Right cardiac atrium (tissue), 5 donors: Measurements from ENCODE around the gene CRPPA. TPM values are rescaled to one million over a fixed set of nuclear protein-coding genes. Genes with fewer than 3 reads are reported as not detected.

Experiments
- ATAC-seq, 2 donors: fragments of 200-7000 bp; cut with Tn5 transposase; one replicate each; pipeline versions ENCODE4 v1.8.0 to v1.9.1; 2020; ENCODE audit warnings: moderate library complexity in 2 of 2, mild to moderate bottlenecking in 1 of 2
- DNase-seq, 3 donors: peaks; one replicate each; pipeline ENCODE4 v3.0.0-alpha.2; 2020
- H3K27ac ChIP-seq: one replicate; pipeline ENCODE4 v1.5.1; 2013; ENCODE audit warnings: mild to moderate bottlenecking, low read length, control low read depth, moderate library complexity
- H3K27me3 ChIP-seq: one replicate; pipeline ENCODE4 v1.6.1; 2013; ENCODE audit not compliant: control insufficient read depth, insufficient read depth
- H3K4me1 ChIP-seq: one replicate; pipeline ENCODE4 v1.6.1; 2013; ENCODE audit warnings: low read length; ENCODE audit not compliant: control insufficient read depth, insufficient read depth
- H3K4me3 ChIP-seq: one replicate; pipeline ENCODE4 v1.5.1; 2013; ENCODE audit warnings: low read length, control low read depth
- H3K9me3 ChIP-seq: one replicate; pipeline ENCODE4 v1.6.1; 2013; ENCODE audit warnings: low read length; ENCODE audit not compliant: control insufficient read depth
- WGBS: extraction: QIAGEN DNeasy Blood & Tissue Kit; methylation state at CpG from one replicate; pipeline ENCODE4 v1.1.7; 2013; 5-methylcytosine and 5-hydroxymethylcytosine counted together
- intact Hi-C, 4 donors: fragments of 100-400 bp; cut with DNase I; formaldehyde crosslinking; loops; one replicate each; pipeline versions ENCODE4 v1.11.0 to v1.14.0; 2022 to 2023
- polyA plus RNA-seq: library from polyadenylated mRNA; stranded (reverse); fragments of 200-250 nt; gene quantifications from one replicate; pipeline ENCODE4 v1.2.3, GENCODE V29; 2013
- total RNA-seq, 4 donors: library from RNA; stranded (reverse); fragmentation: NEBNext Ultra II Directional; extraction: Animal tissue kit (Norgen Biotek cat#: 25700); gene quantifications; one replicate each; pipeline ENCODE4 v1.2.1, GENCODE V29; 2021
- donor health status: healthy with polysubstance abuse.
- donor health status: DM: no; HTN: yes; CAD: no.
- donor health status: DM: no; HTN: no; CAD: no.
- donor health status: DM: no; HTN: yes; CAD: no; lungs with severe emphysema.
- donor health status: DM: yes; HTN: yes; CAD: no.

CRPPA gene
- total and polyA plus RNA-seq, 5 donors: 2.3 to 13.6 (median 10.1) TPM

DNA sequence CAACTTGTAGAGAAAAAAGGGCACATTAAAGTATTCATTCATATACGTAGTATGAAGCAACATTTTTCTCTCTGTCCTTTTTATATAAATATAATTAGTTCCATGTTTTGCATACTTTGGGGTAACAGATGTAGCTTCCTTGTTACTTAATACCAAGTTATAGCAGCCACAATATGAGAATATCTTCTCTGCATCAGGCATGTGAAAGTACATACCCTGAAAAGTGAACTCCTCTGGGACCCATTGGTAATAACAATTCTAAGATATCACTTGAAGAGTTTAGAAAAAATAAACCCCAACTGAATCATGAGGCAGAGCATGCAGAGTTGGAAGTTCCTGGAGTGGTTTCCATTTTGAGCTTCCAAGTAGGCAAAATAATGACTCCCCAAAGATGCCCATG lies 2.4 kb upstream of the CRPPA start:
- no peaks in the 10 kb centered on the region for H3K27me3 ChIP-seq
- no peak overlapping the region for H3K27ac ChIP-seq
- no peak overlapping the region for H3K4me3 ChIP-seq
- peaks cover 5% of the 10 kb centered on the region for H3K4me1 ChIP-seq
- DNase-seq: no peak
- intact Hi-C loops: no loop called here
- no peaks in the 10 kb centered on the region for H3K9me3 ChIP-seq
- ATAC-seq: no peak
- WGBS: 49% methylated on average over 1 of the region's 1 CpG

DNA sequence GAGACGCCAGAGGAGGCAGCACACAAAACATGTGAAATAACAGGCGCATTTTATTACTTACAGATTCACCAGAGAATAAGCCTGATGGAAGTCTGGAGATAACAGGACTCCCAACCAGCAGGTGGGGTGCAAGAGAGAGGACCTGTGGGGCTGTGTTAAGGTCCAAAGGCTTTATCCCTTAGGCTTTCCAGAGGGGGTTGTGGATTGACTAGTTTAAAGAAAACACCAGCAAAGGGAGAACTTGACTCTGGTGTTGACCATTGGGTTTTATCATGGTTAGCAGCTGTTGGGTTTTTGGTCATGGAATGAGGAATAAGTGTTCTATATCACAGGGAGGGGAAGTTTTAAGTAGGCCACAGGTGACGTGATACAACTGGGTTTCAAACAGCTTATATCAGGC lies 1.6 kb upstream of the CRPPA start:
- Histone ChIP-seq H3K9me3 (no peaks in the 10 kb centered on the region), H3K4me1 (peaks cover 5% of the 10 kb centered on the region), H3K4me3 (no peak overlapping the region), H3K27ac (no peak overlapping the region), H3K27me3 (no peaks in the 10 kb centered on the region)
- no peak for DNase-seq
- no peak for ATAC-seq
- intact Hi-C loops: no loop called here
- 97% methylated on average over 3 of the region's 3 CpGs for WGBS

DNA sequence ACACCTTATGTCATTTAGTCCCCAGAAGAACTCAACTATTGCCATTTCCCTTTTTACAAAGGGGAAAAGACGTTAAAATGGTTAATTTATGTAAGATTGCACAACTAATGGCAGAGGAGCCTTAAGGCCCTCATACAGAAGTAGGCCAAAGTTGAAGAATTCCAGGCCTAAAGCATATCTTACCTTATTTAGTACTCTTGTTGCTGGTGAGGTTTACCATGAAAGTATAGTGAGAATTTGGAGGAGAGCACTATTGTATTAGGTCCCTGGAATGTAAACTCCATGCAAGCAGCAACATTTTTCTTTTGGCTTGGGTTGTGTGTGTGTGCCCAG lies 731 bp upstream of the CRPPA start:
- intact Hi-C loops: no loop called here
- WGBS: 61% methylated on average over 1 of the region's 1 CpG
- peak overlapping the region; percentile 94 for H3K27ac ChIP-seq
- peaks cover 5% of the 10 kb centered on the region for H3K4me1 ChIP-seq
- no peak overlapping the region for H3K4me3 ChIP-seq
- DNase-seq (no peak), ATAC-seq (no peak)
- H3K27me3 ChIP-seq: no peaks in the 10 kb centered on the region
- no peaks in the 10 kb centered on the region for H3K9me3 ChIP-seq

DNA sequence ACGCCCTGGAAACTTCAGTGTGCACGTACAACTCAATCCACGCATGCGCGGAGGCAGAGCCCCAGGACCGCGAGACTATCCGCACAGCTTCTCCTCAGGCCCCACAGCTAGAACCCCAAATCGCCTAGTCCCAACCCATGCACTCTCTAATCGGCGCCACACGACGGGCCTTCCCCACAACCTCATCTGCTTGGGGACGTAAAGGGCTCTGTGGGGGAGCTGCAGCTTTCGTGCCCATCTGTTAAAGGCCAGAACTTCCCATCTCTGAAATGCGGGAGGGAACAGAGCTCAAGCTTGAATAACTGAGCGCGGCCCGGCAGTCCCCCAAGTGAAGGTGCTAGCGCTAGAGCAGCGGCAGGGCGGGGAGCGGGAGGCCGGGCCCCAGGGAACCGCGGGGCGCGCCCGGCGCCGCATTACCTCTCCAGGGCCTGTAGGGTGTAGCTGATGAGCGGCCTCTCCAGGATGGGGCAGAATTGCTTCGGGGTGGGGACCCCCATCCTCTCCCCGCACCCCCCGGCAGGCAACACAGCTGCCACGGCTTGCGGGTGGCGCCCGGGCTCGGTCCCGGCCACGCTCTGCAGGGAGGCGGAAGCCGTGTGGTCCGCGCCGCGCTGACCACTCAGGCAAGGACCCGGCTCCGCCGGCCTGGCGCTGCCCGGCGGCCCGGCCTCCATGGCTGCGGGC lies 547 bp downstream of the CRPPA start:
- H3K4me1 ChIP-seq: peaks cover 5% of the 10 kb centered on the region
- peak; percentile 89 to 95 (median 95) for DNase-seq
- WGBS: under 1% methylated on average over 56 of the region's 56 CpGs
- H3K27me3 ChIP-seq: no peaks in the 10 kb centered on the region
- peak overlapping the region; percentile 65 for H3K4me3 ChIP-seq
- ATAC-seq: peak; percentile 96 to 97
- peak overlapping the region; percentile 94 for H3K27ac ChIP-seq
- no peaks in the 10 kb centered on the region for H3K9me3 ChIP-seq
- intact Hi-C loops: no loop called here

DNA sequence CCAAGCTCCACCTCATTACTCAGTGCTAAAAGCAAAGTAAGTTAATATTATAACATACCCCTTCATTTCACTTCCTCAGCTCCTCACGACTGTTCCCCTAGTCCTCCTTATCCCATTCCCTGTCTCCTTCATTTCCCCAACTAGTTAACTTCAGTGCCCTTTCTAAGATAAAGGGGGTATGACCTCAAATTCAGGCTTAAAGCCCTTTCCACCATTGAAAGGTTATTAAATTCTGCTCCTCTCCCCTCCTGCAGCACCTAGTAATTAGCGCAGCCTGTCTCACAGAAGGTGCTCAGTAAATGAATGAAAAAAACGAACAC lies 1.0 kb downstream of the CRPPA start:
- intact Hi-C loops: no loop called here
- DNase-seq: no peak
- H3K4me1 ChIP-seq: peaks cover 5% of the 10 kb centered on the region
- no peaks in the 10 kb centered on the region for H3K9me3 ChIP-seq
- H3K27ac ChIP-seq: peak overlapping the region; percentile 94
- peak overlapping the region; percentile 65 for H3K4me3 ChIP-seq
- 2% methylated on average over 3 of the region's 3 CpGs for WGBS
- ATAC-seq: peak in 1 of 2 donors; percentile 1
- H3K27me3 ChIP-seq: no peaks in the 10 kb centered on the region

DNA sequence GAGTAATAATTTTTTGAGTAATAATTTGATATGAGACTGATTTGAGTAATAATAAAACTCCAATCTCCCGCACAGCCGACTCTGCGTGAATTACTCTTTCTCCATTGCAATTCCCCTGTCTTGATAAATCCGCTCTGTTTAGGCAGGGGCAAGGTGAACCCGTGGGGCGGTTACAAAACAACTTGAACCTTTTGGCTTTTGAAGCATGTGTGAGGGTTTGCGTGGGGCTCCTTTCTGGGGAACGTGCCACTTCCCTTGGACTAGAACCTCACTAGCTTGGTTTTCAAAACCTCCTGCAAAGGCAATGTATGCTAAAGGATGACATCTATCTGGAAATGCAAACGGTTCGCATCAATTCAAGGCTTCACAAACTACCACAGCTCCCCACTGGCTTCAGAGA lies 1.5 kb downstream of the CRPPA start:
- intact Hi-C loops: no loop called here
- peak overlapping the region; percentile 65 for H3K4me3 ChIP-seq
- no peaks in the 10 kb centered on the region for H3K27me3 ChIP-seq
- no peak for ATAC-seq
- 63% methylated on average over 10 of the region's 10 CpGs for WGBS
- H3K4me1 ChIP-seq: peaks cover 5% of the 10 kb centered on the region
- no peak for DNase-seq
- H3K9me3 ChIP-seq: no peaks in the 10 kb centered on the region
- H3K27ac ChIP-seq: no peak overlapping the region

DNA sequence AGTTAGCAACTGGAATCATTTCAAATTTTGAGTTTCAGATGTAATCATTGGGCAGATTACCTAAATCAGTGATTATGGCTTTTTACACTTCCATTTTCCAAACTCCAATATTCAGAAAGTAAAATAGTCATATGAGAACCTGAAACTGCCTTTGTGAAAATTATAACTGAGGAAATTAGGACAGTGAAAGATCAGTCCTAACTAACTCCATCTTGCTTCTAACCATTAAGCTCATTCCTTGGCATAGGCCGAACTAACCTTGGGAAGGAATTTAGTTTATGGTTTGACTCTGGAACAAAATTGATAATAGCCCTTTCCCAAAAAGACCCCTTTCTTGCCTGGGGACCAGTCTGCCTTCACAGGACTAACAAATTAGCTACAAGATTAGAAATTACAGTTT lies 2.2 kb downstream of the CRPPA start:
- Histone ChIP-seq H3K4me1 (peaks cover 5% of the 10 kb centered on the region), H3K27me3 (no peaks in the 10 kb centered on the region), H3K27ac (no peak overlapping the region), H3K4me3 (no peak overlapping the region), H3K9me3 (no peaks in the 10 kb centered on the region)
- DNase-seq: no peak
- WGBS: 98% methylated on average over 1 of the region's 1 CpG
- ATAC-seq: no peak
- intact Hi-C loops: no loop called here

DNA sequence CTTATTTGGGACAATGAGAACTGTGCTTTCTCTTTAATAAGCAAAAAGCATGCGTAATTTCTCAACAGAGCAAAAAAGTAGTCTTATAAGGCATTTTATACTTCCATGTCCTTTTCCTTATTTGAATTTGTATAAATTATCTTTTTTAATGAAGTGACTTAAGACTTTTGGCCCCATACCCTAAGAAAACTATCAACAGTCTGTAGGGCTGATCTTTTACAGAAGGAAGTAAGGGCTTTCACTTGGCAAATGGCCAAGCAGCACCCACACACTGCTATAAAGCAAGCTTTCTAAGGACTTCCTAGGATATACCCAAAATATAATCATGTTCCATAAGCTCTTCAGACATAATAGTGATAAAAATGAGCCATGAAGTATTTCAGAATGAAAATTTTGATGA lies 3.4 kb downstream of the CRPPA start:
- H3K4me3 ChIP-seq: no peak overlapping the region
- peaks cover 5% of the 10 kb centered on the region for H3K4me1 ChIP-seq
- DNase-seq (no peak), ATAC-seq (no peak)
- WGBS: 46% methylated on average over 1 of the region's 1 CpG
- no peaks in the 10 kb centered on the region for H3K27me3 ChIP-seq
- no peaks in the 10 kb centered on the region for H3K9me3 ChIP-seq
- no peak overlapping the region for H3K27ac ChIP-seq
- intact Hi-C loops: no loop called here

DNA sequence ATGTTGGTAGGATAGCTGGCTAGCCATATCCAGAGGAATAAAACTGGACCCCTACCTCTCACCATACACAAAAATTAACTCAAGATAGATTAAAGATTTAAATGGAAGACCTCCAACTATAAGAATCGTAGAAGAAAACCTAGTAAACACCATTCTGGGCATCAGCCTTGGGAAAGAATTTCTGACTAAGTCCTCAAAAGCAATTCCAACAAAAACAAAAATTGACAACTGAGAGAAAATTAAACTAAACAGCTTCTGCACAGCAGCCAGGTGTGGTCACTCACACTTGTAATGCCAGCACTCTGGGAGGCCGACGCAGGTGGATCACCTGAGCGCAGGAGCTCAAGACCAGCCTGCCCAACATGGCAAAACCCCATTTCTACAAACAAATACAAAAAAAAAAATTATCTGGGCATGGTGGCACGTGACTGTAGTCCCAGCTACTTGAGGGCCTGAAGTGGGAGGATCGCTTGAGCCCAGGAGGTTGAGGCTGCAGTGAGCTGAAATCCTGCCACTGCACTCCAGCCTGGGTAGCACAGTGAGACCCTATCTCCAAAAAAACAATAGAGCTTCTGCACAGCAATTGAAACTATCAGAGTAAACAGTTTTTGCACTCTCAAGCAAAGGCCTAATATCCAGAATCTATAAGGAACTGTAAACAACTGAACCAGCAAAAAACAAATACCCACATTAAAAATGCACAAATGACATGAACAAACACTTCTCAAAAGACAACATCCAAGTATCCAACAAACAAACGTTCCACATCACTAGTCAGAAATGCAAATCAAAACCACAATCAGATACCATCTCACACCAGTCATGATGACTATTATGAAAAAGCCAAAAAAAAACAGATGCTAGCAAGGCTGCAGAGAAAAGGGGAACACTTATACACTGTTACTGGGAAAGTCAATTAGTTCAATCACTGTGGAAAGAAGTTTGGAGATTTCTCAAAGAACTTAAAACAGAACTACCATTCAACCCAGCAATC lies 4.8 kb downstream of the CRPPA start:
- Histone ChIP-seq H3K4me1 (peaks cover 2% of the 10 kb centered on the region), H3K27me3 (no peaks in the 10 kb centered on the region), H3K27ac (no peak overlapping the region), H3K4me3 (no peak overlapping the region), H3K9me3 (no peaks in the 10 kb centered on the region)
- ATAC-seq (no peak), DNase-seq (peak in 1 of 3 donors; percentile 15)
- 72% methylated on average over 7 of the region's 7 CpGs for WGBS
- intact Hi-C loops: no loop called here

DNA sequence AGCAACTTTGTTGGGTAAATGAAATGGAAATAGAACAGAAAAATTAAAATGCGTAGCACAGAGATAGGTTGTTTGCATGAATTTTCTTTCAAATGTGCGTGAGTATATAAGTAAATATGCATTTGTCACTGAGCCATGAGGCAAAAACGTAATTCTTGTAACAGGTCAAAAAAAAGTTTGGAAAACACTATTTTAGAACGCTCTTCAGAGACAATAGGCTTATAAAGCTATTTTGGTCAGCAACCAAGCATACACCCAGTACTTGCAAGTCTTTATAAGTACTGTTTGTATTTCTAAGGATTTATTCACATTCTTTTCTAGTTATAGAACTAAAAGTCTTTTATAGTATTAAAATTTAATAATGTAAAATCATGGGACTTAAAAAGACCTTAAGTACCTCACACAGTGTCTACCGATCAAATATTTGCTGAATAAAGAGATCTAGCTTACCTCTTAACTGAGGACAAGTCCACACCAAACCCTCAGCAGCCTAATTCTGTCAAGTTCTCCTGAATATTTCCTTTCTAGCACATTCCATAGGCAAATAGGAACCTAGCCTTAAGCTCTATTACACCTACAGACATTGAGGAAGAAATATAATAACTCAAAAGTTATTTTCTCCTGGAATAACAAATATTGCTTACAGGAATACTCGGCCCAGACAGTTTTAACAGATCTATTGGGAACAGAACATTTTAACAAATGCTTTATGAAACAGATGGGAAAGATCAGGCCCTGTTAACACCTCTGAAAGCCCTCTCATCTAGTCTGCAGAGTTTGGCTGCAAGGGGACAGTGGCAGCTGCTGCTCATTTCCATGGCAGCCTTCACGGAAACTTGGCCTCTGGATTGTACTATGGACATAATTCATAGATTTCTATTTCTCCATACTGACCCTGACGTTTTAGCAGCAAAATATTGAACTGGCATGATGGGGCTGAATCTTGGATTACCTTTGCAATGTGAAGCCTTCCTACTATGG lies 8.8 kb downstream of the CRPPA start:
- ATAC-seq (peak; percentile 79 to 93), DNase-seq (peak; percentile 41 to 82 (median 67))
- Histone ChIP-seq H3K27ac (no peak overlapping the region), H3K9me3 (no peaks in the 10 kb centered on the region), H3K4me1 (no peaks in the 10 kb centered on the region), H3K4me3 (no peak overlapping the region), H3K27me3 (no peaks in the 10 kb centered on the region)
- intact Hi-C loops: no loop called here
- 64% methylated on average over 8 of the region's 8 CpGs for WGBS
